ENCODE measurements around the gene SLC27A5.

The SLC27A5 gene

DNA sequence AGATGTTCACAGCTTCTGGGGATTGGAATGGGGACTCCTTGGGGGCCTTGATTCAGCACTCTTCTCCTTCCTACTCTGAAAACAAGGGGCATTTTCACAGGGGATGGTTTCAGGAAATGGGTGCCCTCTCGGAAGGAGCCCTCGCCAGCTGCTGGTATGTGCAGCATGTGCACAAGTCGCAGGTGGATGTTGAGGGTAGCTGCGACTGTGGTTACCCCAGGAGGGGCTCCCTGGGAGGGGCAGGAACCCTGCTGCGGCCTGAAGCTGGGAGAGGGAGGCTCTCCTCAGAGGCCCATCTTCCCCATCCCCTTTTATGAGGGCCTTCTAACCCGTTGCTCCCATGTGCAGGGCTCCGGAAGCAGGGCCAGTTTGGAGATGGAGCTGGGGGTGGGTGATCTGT is 29.4 kb downstream of the SLC27A5 start:
- FAIRE-seq, result no peak
- no peak for DNase-seq (ENCODE audit: insufficient read length, low spot score)
- TF ChIP-seq, protein P1, sequence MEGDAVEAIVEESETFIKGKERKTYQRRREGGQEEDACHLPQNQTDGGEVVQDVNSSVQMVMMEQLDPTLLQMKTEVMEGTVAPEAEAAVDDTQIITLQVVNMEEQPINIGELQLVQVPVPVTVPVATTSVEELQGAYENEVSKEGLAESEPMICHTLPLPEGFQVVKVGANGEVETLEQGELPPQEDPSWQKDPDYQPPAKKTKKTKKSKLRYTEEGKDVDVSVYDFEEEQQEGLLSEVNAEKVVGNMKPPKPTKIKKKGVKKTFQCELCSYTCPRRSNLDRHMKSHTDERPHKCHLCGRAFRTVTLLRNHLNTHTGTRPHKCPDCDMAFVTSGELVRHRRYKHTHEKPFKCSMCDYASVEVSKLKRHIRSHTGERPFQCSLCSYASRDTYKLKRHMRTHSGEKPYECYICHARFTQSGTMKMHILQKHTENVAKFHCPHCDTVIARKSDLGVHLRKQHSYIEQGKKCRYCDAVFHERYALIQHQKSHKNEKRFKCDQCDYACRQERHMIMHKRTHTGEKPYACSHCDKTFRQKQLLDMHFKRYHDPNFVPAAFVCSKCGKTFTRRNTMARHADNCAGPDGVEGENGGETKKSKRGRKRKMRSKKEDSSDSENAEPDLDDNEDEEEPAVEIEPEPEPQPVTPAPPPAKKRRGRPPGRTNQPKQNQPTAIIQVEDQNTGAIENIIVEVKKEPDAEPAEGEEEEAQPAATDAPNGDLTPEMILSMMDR (IDR thresholded peaks at IDR 0.05; ENCODE audit: insufficient read depth, missing control alignments), result no peak

DNA sequence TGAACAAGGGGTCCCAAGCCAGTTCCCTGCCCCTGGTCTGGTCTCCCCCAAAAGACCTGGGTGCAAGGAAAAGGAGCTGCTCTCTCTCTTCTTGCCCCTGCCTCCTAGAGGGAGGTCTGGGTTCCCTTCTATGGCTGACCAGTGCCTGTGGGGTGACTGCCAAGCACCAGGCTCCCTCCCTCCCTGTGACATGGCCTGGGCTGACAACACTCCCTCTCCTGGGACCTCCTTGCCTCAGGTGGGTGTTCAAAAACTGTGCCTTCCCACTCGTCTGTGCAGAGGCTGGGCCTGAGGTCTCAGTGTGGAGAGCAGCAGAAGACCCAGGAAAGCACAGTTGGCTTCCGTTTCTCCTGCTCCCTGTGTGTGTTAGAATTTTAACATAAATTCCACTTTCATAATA is 31.0 kb downstream of the SLC27A5 start:
- TF ChIP-seq, protein P1 (IDR thresholded peaks at IDR 0.05; ENCODE audit: insufficient read depth, missing control alignments), result no peak
- FAIRE-seq (no peak), DNase-seq (ENCODE audit: insufficient read length, low spot score) (no peak)

GRCh38 chr19:58480481-58480830 is 31.3 kb downstream of the SLC27A5 start:
- no peak for DNase-seq (ENCODE audit: insufficient read length, low spot score)
- FAIRE-seq, result no peak
- TF ChIP-seq, protein P1 (IDR thresholded peaks at IDR 0.05; ENCODE audit: insufficient read depth, missing control alignments), result no peak

DNA sequence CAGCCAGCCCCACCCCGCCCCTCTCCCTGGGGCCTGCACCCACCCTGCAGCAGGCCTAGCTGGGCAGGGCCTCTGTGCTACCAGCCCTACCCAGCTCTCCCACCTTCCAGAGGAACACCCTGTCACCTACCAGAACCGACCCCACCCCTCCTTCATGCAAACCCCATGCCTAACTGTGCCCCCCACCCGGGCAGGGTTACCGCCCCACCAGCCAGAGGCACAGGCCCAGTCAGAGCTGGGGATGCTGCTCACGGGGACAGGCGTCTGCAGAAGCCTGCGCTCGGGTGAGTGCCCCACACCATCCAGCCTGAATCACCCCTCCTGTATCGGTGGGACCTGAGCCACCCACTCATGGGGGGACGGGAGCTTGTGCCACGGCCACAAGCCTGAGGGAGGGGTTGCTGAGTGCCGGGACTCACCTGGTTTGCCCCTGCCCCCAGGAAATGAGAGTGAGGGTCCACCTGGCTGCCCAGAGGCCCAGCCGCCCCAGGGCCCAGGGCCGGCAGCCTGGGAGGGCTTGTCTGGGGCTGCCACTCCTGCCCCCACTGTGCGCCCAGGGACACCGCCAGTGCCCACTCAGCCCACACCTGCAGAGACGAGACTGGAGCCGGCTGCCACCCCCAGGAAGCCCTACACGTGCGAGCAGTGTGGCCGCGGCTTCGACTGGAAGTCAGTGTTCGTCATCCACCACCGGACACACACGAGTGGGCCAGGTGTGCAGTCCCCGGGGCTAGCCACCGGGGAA is 31.9 kb downstream of the SLC27A5 start:
- FAIRE-seq (no peak), DNase-seq (ENCODE audit: insufficient read length, low spot score) (no peak)
- TF ChIP-seq, protein P1 (IDR thresholded peaks at IDR 0.05; ENCODE audit: insufficient read depth, missing control alignments), result no peak

GRCh38 chr19:58479303-58479702 is 32.5 kb downstream of the SLC27A5 start:
- FAIRE-seq, result no peak

DNA sequence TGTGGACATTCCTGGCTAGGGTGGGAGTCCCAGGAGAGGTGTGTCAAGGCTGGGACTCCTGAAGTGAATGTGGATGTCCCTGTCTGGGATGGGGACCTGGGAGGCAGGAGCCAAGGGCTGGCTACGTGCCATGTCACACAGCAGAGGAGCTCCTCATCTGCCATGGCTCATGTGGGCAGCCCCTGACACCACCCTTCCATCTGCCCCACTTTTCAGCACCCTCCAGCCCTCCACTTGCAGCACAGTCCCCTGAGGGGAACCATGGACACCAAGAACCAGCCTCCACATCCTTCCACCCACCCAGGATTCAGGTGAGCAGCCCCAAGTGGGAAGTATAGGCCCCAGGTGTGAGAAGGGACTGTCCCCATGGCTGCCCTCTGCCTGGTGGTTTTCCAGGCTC is 33.9 kb downstream of the SLC27A5 start:
- DNase-seq (ENCODE audit: insufficient read length, low spot score), result no peak
- TF ChIP-seq, protein P1 (IDR thresholded peaks at IDR 0.05; ENCODE audit: insufficient read depth, missing control alignments), result no peak
- no peak for FAIRE-seq

More at GRCh38 chr19:58479303-58479702, 32.5 kb downstream of the SLC27A5 start:
- TF ChIP-seq, protein P1 (IDR thresholded peaks at IDR 0.05; ENCODE audit: insufficient read depth, missing control alignments), result no peak
- DNase-seq (ENCODE audit: insufficient read length, low spot score), result no peak

- DNase-seq (ENCODE audit: insufficient read length, low spot score) (no peak), FAIRE-seq (no peak)
- TF ChIP-seq, protein P1 (IDR thresholded peaks at IDR 0.05; ENCODE audit: insufficient read depth, missing control alignments), result no peak
Observed at GRCh38 chr19:58477130-58477529, 34.7 kb downstream of the SLC27A5 start.
